HEK293T (cell line): ENCODE measurements around the gene PPP1R1B.

Experiments used
- CTCF ChIA-PET: fragments of 350-600 bp; formaldehyde crosslinking; extraction: SDS; loops from one replicate; lab custom pipeline; 2021; ENCODE audit warnings: antibody characterized with exemption, inconsistent platforms; lab: Yijun Ruan, JAX
- POLR2A ChIA-PET: fragments of 350-600 bp; formaldehyde crosslinking; extraction: SDS; loops from one replicate; lab custom pipeline; 2020; ENCODE audit warnings: antibody characterized with exemption, inconsistent platforms; lab: Yijun Ruan, JAX
- DNase-seq: peaks from one replicate; pipeline ENCODE4 v3.0.0; 2012; ENCODE audit warnings: mixed read lengths; ENCODE audit errors: extremely low spot score
- ARNT ChIP-seq: fragments of 450-650 bp; IDR thresholded peaks from 2 replicates; pipeline ENCODE4 v1.6.1; 2017; ENCODE audit warnings: mild to moderate bottlenecking
- BHLHE40 ChIP-seq: fragments of 450-650 bp; IDR thresholded peaks from 2 replicates; pipeline ENCODE4 v1.6.1; 2016; ENCODE audit warnings: mild to moderate bottlenecking, moderate library complexity, borderline replicate concordance
- CTBP1 ChIP-seq: fragments of 450-650 bp; IDR thresholded peaks from 2 replicates; pipeline ENCODE4 v1.6.1; 2016; ENCODE audit warnings: borderline replicate concordance
- ELF4 ChIP-seq: fragments of 450-650 bp; IDR thresholded peaks from 2 replicates; pipeline ENCODE4 v1.6.1; 2017; ENCODE audit warnings: antibody characterized with exemption
- FOXA1 ChIP-seq: fragments of 450-650 bp; IDR thresholded peaks from 2 replicates; pipeline ENCODE4 v1.6.1; 2016; ENCODE audit warnings: mild to moderate bottlenecking
- FOXK2 ChIP-seq: fragments of 450-650 bp; IDR thresholded peaks from 2 replicates; pipeline ENCODE4 v1.6.1; 2016; ENCODE audit warnings: mild to moderate bottlenecking
- FOXM1 ChIP-seq: fragments of 450-650 bp; IDR thresholded peaks from 2 replicates; pipeline ENCODE4 v1.6.1; 2017; ENCODE audit warnings: mild to moderate bottlenecking, borderline replicate concordance
- HDGF ChIP-seq: fragments of 450-650 bp; IDR thresholded peaks from 2 replicates; pipeline ENCODE4 v1.6.1; 2017; ENCODE audit warnings: antibody characterized with exemption, borderline replicate concordance
- L3MBTL2 ChIP-seq: fragments of 450-650 bp; conservative IDR thresholded peaks from 2 replicates; pipeline ENCODE4 v1.6.1; 2016; ENCODE audit warnings: mild to moderate bottlenecking
- LEF1 ChIP-seq: fragments of 450-650 bp; IDR thresholded peaks from 2 replicates; pipeline ENCODE4 v1.6.1; 2017; ENCODE audit warnings: mild to moderate bottlenecking, borderline replicate concordance
- NFRKB ChIP-seq: fragments of 450-650 bp; IDR thresholded peaks from 2 replicates; pipeline ENCODE4 v1.6.1; 2016; ENCODE audit warnings: mild to moderate bottlenecking, moderate library complexity
- SP1 ChIP-seq: fragments of 450-650 bp; IDR thresholded peaks from 2 replicates; pipeline ENCODE4 v1.6.1; 2017
- SUZ12 ChIP-seq: fragments of 450-650 bp; IDR thresholded peaks from 2 replicates; pipeline ENCODE4 v1.6.1; 2016; ENCODE audit warnings: mild to moderate bottlenecking
- TARDBP ChIP-seq: fragments of 450-650 bp; IDR thresholded peaks from 2 replicates; pipeline ENCODE4 v1.6.1; 2016
- ZNF384 ChIP-seq: fragments of 450-650 bp; IDR thresholded peaks from 2 replicates; pipeline ENCODE4 v1.6.1; 2016
- TF ChIP-seq, protein P1 (sequence below): fragments of 450-650 bp; IDR thresholded peaks from 2 replicates; pipeline ENCODE4 v1.6.1; 2016

PPP1R1B gene

DNA sequence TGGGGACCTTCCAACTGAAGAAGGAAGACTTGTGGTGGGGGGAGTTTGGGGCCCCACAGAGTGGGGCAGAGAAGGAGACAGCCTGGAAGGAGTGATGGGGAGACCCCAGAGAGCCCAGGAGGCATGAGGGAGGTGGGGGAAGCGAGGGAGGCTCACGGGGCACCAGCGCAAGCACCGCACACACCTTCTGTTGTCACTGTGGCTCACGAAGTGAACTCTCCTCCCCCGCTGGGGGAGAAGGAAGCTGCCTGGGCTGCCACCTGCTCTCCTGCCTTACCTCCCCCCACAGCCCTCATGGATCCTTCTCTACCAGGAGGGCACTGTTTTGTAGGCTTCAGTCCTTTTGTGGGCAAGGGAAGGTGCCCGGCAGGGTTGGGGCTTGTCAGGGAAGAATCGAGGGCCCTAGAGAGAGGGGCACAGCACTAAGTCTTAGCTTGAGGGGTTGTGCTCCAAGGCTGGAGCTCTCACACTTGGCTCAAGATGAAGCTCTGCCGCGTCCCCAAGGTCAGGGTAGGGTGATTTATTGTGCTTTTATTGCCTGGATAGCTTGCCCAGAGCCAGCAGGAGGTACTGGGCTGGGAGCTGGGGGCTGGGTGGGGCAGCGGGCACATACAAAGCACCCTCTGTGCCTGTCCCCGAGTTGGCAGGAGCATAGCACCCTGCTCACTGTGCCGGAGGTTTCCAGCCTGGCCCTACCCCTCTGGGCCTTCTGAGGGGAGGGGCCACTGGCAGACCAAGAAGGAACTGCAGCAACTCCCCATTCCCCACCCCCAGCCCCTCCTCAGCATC is 5.6 kb downstream of the PPP1R1B start:
- TF ChIP-seq SP1: no peak
- TF ChIP-seq, protein P1, sequence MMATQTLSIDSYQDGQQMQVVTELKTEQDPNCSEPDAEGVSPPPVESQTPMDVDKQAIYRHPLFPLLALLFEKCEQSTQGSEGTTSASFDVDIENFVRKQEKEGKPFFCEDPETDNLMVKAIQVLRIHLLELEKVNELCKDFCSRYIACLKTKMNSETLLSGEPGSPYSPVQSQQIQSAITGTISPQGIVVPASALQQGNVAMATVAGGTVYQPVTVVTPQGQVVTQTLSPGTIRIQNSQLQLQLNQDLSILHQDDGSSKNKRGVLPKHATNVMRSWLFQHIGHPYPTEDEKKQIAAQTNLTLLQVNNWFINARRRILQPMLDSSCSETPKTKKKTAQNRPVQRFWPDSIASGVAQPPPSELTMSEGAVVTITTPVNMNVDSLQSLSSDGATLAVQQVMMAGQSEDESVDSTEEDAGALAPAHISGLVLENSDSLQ: peak; percentile 37; the same call in 1 of the 2 replicates
- no peak for DNase-seq
- POLR2A ChIA-PET: interaction anchor here (1.3 kb wide), 1 partner anchor 13 kb away, joined by 3 read pairs; no protein-coding TSS in a partner anchor
- CTCF ChIA-PET: interaction anchor here (0.6 to 5.5 kb wide), 4 partner anchors 10 to 28 kb away, joined by 3 to 80 read pairs (median 6); no protein-coding TSS in a partner anchor

GRCh38 chr17:39633570-39634183 is 6.9 kb downstream of the PPP1R1B start:
- no peak for TF ChIP-seq LEF1
- TF ChIP-seq SP1: no peak
- no peak for TF ChIP-seq ZNF384
- TF ChIP-seq HDGF: no peak
- TF ChIP-seq L3MBTL2: no peak
- no peak for TF ChIP-seq TARDBP
- TF ChIP-seq CTBP1: no peak
- TF ChIP-seq, protein P1: no peak
- no peak for TF ChIP-seq FOXM1
- no peak for TF ChIP-seq BHLHE40
- no peak for TF ChIP-seq FOXA1
- TF ChIP-seq FOXK2: no peak
- no peak for TF ChIP-seq SUZ12
- no peak for TF ChIP-seq ELF4
- no peak for TF ChIP-seq ARNT
- TF ChIP-seq NFRKB: no peak
- no peak for DNase-seq
- CTCF ChIA-PET: interaction anchor here (0.7 to 5.5 kb wide), 5 partner anchors 10 to 35 kb away, joined by 3 to 80 read pairs (median 5); no protein-coding TSS in a partner anchor
- POLR2A ChIA-PET: interaction anchor here (1.2 to 1.3 kb wide), 2 partner anchors 10 to 15 kb away, joined by 3 read pairs; no protein-coding TSS in a partner anchor

- CTCF ChIA-PET: interaction anchor here (0.6 to 5.5 kb wide), 7 partner anchors 11 to 242 kb away, joined by 3 to 80 read pairs (median 4); no protein-coding TSS in a partner anchor
- DNase-seq: peak; percentile 38
- TF ChIP-seq, protein P1: no peak
- TF ChIP-seq LEF1: no peak
- TF ChIP-seq FOXK2: no peak
- POLR2A ChIA-PET: interaction anchor here (1.2 kb wide), 1 partner anchor 11 kb away, joined by 3 read pairs; no protein-coding TSS in a partner anchor
Observed at GRCh38 chr17:39634384-39634871, 7.7 kb downstream of the PPP1R1B start.

DNA sequence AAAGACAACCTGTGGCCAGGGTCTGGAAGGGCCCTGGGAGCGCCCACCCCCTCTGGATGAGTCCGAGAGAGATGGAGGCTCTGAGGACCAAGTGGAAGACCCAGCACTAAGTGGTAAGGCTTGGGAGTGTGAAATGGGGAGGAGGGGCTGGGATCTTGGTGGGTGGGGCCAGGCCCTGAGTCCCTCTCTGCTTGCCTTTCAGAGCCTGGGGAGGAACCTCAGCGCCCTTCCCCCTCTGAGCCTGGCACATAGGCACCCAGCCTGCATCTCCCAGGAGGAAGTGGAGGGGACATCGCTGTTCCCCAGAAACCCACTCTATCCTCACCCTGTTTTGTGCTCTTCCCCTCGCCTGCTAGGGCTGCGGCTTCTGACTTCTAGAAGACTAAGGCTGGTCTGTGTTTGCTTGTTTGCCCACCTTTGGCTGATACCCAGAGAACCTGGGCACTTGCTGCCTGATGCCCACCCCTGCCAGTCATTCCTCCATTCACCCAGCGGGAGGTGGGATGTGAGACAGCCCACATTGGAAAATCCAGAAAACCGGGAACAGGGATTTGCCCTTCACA is 8.9 kb downstream of the PPP1R1B start:
- CTCF ChIA-PET: interaction anchor here (0.6 to 5.5 kb wide), 6 partner anchors 13 to 536 kb away, joined by 3 to 80 read pairs (median 4); no protein-coding TSS in a partner anchor
- TF ChIP-seq BHLHE40 (no peak), ARNT (no peak), FOXM1 (no peak), TARDBP (no peak), NFRKB (no peak), L3MBTL2 (no peak), LEF1 (no peak), FOXK2 (no peak), ELF4 (no peak), CTBP1 (no peak), ZNF384 (no peak), HDGF (no peak), SUZ12 (no peak), FOXA1 (no peak), SP1 (no peak)
- TF ChIP-seq, protein P1: no peak
- no peak for DNase-seq
- POLR2A ChIA-PET: interaction anchor here (2.2 kb wide), 1 partner anchor 46 kb away, joined by 6 read pairs; no protein-coding TSS in a partner anchor

- CTCF ChIA-PET: interaction anchor here (1.9 to 2.2 kb wide), 2 partner anchors 14 to 17 kb away, joined by 9 to 16 read pairs; no protein-coding TSS in a partner anchor
- DNase-seq: no peak
- POLR2A ChIA-PET: interaction anchor here (0.7 to 3.1 kb wide), 8 partner anchors 8 to 330 kb away, joined by 3 to 11 read pairs (median 5); no protein-coding TSS in a partner anchor
- TF ChIP-seq NFRKB: no peak
- TF ChIP-seq L3MBTL2: no peak
- TF ChIP-seq ZNF384: no peak
- no peak for TF ChIP-seq HDGF
- TF ChIP-seq ELF4: no peak
Observed at GRCh38 chr17:39636587-39636926, 9.8 kb downstream of the PPP1R1B start.
